Activated gamma-delta T cell treated with Interleukin-2 at 50 U/mL for 16 hours (primary cell): ENCODE measurements around the gene NCAPG2.

Source experiments
- DNase-seq: peaks from one replicate; pipeline ENCODE4 v3.0.0-alpha.2; 2020

Gene NCAPG2

GRCh38 chr7:158591944-158592343, 112.7 kb downstream of the NCAPG2 start:
- no peak for DNase-seq

- DNase-seq: no peak
Measured at GRCh38 chr7:158590181-158590530, 114.4 kb downstream of the NCAPG2 start.

GRCh38 chr7:158589653-158590052, 115.0 kb downstream of the NCAPG2 start:
- DNase-seq: no peak

- DNase-seq: no peak
Measured at GRCh38 chr7:158588878-158589442, 115.6 kb downstream of the NCAPG2 start.

- DNase-seq: no peak
Measured at GRCh38 chr7:158588085-158588877, 116.3 kb downstream of the NCAPG2 start.

GRCh38 chr7:158587162-158588084, 117.2 kb downstream of the NCAPG2 start, which contains the start of gene PTPRN2:
Gene PTPRN2, minus strand, starts transcription at chr7:158587823.
- DNase-seq: peak; percentile 52

GRCh38 chr7:158586499-158587161, 118.0 kb downstream of the NCAPG2 start:
- no peak for DNase-seq

- DNase-seq: no peak
Measured at GRCh38 chr7:158585721-158586498, 118.7 kb downstream of the NCAPG2 start.

- DNase-seq: no peak
Measured at GRCh38 chr7:158584407-158584806, 120.2 kb downstream of the NCAPG2 start.

GRCh38 chr7:158583810-158584209, 120.8 kb downstream of the NCAPG2 start:
- DNase-seq: no peak

GRCh38 chr7:158583143-158583542, 121.5 kb downstream of the NCAPG2 start:
- DNase-seq: no peak

GRCh38 chr7:158582089-158582456, 122.5 kb downstream of the NCAPG2 start:
- DNase-seq: no peak

- DNase-seq: no peak
Measured at GRCh38 chr7:158581440-158582088, 123.0 kb downstream of the NCAPG2 start.
